Natural killer cell treated with Interleukin-12 subunit alpha and Interleukin-12 subunit beta and Interleukin-15 and Interleukin-18, amount 100 ng/mL, for 72 hours (primary cell): ENCODE data around the gene TPD52L1. TPM values are rescaled to one million over a fixed set of nuclear protein-coding genes. Genes with fewer than 3 reads are reported as not detected.

Experiments used
- ATAC-seq, 2 donors: fragments of 150-1000 bp; cut with Tn5 transposase in 1 of 2; sonication (Bioruptor Pico), chemical (Tn5 transposase) in 1 of 2; 2 replicates each; pipeline ENCODE4 v1.10.0; 2021
- DNase-seq: peaks from one replicate; pipeline ENCODE4 v3.0.0; 2022; ENCODE audit warnings: low spot score
- H3K27ac Mint-ChIP-seq, 2 donors: 1 replicate in 1 of 2; 2 replicates in 1 of 2; pipeline ENCODE4 v1.8.0; 2022; ENCODE audit warnings: mixed read lengths in 2 of 2, mild to moderate bottlenecking in 1 of 2, moderate library complexity in 1 of 2
- H3K27me3 Mint-ChIP-seq, 2 donors: 1 replicate in 1 of 2; 2 replicates in 1 of 2; pipeline ENCODE4 v1.8.0; 2022; ENCODE audit warnings: mixed read lengths in 2 of 2
- H3K36me3 Mint-ChIP-seq: one replicate; pipeline ENCODE4 v1.8.0; 2022; ENCODE audit warnings: mixed read lengths
- H3K4me1 Mint-ChIP-seq, 2 donors: 1 replicate in 1 of 2; 2 replicates in 1 of 2; pipeline ENCODE4 v1.8.0; 2022; ENCODE audit warnings: low read depth in 2 of 2, mixed read lengths in 2 of 2, mild to moderate bottlenecking in 1 of 2
- H3K4me3 Mint-ChIP-seq: one replicate; pipeline ENCODE4 v1.8.0; 2022; ENCODE audit warnings: mixed read lengths
- H3K9me3 Mint-ChIP-seq: 2 replicates; pipeline ENCODE4 v1.8.0; 2022; ENCODE audit warnings: mixed read lengths
- total RNA-seq, 2 donors: library from RNA; stranded (reverse); gene quantifications; one replicate each; pipeline ENCODE4 v1.2.3, GENCODE V29; 2022

Gene TPD52L1
- total RNA-seq, 2 donors from 2014 or later, result not detected

DNA sequence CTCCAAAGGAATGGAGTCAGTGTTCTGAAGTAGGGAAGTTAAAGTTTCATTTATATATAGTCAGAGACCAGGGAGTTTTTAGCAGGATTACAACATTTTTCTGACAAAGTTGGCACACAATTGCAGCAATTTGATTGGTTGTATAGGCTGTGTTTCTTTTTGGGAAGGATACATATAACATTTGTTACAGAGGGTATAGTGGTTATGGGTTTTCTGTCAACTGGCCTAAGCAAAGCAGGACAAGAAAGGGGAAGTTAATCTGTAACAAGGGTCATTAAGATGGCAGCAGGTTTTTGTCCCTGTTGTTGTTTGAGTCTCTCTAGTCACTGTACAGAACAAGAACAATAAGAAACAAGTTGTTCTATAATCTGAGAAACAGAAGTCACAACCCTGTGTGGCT lies 41.4 kb downstream of the TPD52L1 start:
- H3K36me3 Mint-ChIP-seq, result no peaks in the 10 kb centered on the region
- no peaks in the 10 kb centered on the region for H3K27me3 Mint-ChIP-seq
- ATAC-seq (no peak), DNase-seq (no peak)
- peaks cover 3 to 9% of the 10 kb centered on the region in 2 donors for H3K4me1 Mint-ChIP-seq
- H3K9me3 Mint-ChIP-seq, result no peaks in the 10 kb centered on the region
- H3K4me3 Mint-ChIP-seq, result no peak overlapping the region
- H3K27ac Mint-ChIP-seq, result no peak overlapping the region

DNA sequence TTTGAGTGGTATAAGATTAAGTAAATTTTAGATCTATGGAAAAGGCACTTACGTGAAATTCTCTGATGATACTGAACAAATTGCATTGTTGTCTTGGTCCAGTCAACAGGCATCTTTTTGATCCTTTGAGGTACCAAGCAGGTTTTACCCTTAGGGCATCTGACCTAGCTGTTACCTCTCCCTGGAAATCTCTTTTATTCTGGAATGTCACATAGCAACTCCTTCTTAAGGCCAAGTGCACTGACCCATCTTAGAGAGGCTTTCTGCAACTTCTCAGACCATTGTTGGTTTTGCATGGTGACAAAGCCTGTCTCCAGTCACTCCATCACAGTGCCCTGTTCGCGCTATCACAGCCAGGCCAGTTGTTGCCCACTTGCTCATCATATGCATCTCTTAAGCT lies 42.0 kb downstream of the TPD52L1 start:
- Mint-ChIP-seq H3K4me3 (no peak overlapping the region), H3K27ac (no peak overlapping the region), H3K36me3 (no peaks in the 10 kb centered on the region), H3K27me3 (no peaks in the 10 kb centered on the region), H3K9me3 (no peaks in the 10 kb centered on the region), H3K4me1 (peaks cover 3 to 9% of the 10 kb centered on the region in 2 donors)
- no peak for ATAC-seq
- DNase-seq, result no peak

DNA sequence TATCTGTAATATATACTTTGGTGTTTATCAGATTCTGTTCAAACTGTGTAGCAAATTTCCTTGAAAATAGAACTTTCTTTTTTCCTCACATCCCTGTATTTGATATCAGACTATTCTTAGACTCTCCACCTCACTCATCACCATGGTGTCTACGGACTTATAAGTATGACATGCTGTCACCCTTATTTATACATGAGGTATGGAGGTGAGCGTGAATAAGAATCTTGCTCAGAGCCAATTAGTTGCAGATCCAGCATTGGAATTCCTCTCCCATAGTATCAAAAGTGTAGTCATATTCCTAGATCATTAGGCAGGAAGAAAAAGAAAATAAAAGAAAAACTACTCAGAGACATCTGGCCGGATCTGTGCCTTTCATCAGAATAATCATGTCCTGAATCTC lies 43.0 kb downstream of the TPD52L1 start:
- peaks cover 3 to 9% of the 10 kb centered on the region in 2 donors for H3K4me1 Mint-ChIP-seq
- ATAC-seq, result no peak
- no peaks in the 10 kb centered on the region for H3K27me3 Mint-ChIP-seq
- no peaks in the 10 kb centered on the region for H3K36me3 Mint-ChIP-seq
- DNase-seq, result no peak
- H3K9me3 Mint-ChIP-seq, result no peaks in the 10 kb centered on the region
- H3K27ac Mint-ChIP-seq, result no peak overlapping the region
- H3K4me3 Mint-ChIP-seq, result no peak overlapping the region

DNA sequence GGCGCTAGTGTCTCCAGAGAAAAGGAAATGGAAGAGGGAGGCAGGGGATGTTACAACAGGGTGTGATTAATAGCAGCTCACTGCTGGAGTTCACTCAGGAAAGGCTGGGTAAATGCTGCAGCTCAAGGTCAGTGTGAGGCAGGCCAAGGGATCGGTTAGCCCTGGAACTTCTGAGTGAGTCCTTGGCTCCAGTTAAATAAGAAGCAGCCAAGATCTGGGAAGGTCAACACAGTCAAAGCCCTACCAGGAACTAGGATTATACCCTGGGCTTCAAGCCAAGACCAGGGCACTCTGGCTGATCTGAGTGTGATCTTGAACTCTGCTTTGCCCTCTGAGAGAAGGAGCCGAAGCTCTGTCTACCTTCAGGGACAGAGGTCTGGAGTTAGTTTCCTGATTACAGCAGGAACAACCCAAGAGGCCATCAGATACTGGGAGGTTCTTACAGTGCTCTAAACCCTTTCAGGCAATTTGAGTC lies 44.3 kb downstream of the TPD52L1 start:
- Mint-ChIP-seq H3K4me3 (no peak overlapping the region), H3K27ac (no peak overlapping the region)
- no peak for ATAC-seq

DNA sequence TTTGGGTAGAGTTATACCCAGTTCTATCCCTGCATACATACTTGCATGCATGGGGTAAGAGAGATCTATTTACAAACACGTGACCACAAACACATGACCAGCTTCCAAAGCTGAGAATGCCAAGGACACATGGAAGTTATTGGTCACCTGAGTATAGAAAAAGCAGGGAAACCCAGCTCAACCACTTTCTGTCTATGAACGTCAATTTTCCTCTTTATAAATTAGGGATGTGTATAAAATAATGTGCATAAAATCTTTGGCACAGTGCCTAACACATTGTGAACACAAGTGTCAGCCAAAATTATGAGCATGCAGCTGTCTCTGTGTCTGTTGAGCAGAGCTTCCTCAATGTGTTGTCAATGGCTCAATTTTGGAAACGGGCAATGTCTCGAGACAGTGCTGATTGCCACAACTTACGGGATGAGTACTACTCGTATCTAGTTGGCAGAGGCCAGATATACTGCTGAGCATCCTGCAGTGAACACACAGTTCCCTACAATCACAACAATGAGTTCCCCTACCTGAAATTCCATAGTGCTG lies 44.9 kb downstream of the TPD52L1 start:
- H3K4me3 Mint-ChIP-seq, result no peak overlapping the region
- DNase-seq (no peak), ATAC-seq (no peak)
- no peaks in the 10 kb centered on the region for H3K36me3 Mint-ChIP-seq
- no peak overlapping the region for H3K27ac Mint-ChIP-seq
- H3K27me3 Mint-ChIP-seq, result peaks cover 2 to 7% of the 10 kb centered on the region in 2 donors
- H3K9me3 Mint-ChIP-seq, result no peaks in the 10 kb centered on the region
- H3K4me1 Mint-ChIP-seq, result peaks cover 0 to 8% of the 10 kb centered on the region in 2 donors

More for the DNA sequence above, 44.3 kb downstream of the TPD52L1 start:
- no peaks in the 10 kb centered on the region for H3K9me3 Mint-ChIP-seq
- H3K36me3 Mint-ChIP-seq, result no peaks in the 10 kb centered on the region
- DNase-seq, result no peak
- H3K27me3 Mint-ChIP-seq, result peaks cover under 1 to 2% of the 10 kb centered on the region in 2 donors
- peaks cover 0 to 8% of the 10 kb centered on the region in 2 donors for H3K4me1 Mint-ChIP-seq

DNA sequence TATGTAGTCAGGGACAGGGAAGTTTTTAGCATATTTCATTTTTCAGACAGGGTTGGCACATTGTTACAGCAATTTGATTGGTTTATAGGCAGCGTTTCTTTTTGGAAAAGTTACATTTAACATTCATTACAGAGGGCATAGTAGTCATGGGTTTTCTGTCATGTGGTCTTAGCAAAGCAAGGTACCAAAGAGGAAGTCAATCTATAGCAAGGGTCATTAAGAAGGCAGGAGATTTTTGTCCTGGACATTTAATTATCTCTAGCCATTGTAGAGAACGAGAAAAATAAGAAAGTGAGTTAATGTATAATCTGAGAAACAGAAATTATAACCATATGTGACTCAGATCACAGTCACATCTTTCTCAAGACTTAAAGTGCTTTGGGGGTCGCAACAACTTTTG lies 47.4 kb downstream of the TPD52L1 start:
- no peak for ATAC-seq
- peaks cover 0 to 8% of the 10 kb centered on the region in 2 donors for H3K4me1 Mint-ChIP-seq
- no peak overlapping the region for H3K27ac Mint-ChIP-seq
- peaks cover 2 to 8% of the 10 kb centered on the region in 2 donors for H3K27me3 Mint-ChIP-seq
- no peaks in the 10 kb centered on the region for H3K36me3 Mint-ChIP-seq
- no peaks in the 10 kb centered on the region for H3K9me3 Mint-ChIP-seq
- no peak overlapping the region for H3K4me3 Mint-ChIP-seq
- DNase-seq, result no peak

DNA sequence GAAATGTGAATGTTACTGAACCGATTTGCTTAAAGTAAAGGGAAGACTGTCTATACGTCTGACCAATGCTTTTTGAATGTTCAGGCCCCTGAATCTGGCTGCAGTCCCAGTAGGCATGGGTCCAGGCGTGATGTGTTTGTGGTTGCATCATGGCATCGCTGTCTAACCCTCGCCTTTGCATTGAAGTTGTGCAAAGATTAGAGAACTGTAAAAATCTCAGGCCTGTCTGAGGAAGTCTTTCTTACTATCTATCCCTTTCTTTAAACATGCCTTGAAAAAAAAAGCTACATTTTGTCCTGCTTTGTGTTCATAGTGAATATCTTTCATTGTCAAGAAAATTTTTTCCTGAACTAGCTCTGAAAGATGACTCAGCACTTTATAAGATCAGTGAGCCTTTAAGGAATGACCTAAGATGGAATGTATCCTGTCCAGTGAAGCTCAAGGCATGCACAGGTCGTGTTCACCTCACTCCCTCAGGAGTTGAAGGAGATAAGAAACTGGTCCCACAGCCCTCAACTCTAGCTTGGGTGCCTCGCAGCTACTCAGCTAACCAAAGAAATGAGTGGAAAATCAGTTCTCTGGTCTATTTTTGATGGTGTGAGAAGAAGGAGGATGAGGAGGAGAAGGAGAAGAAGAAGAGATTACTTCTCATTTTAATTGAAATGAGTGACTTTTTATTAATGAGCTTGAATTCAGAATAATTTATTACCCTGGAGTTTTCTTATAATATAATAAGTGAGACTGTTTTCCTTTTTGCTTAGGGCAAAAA lies 48.6 kb downstream of the TPD52L1 start:
- peak overlapping the region in 1 of 2 donors; percentile 70 for H3K27ac Mint-ChIP-seq
- DNase-seq (no peak), ATAC-seq (no peak)
- H3K9me3 Mint-ChIP-seq, result no peaks in the 10 kb centered on the region
- peaks cover 2 to 8% of the 10 kb centered on the region in 2 donors for H3K27me3 Mint-ChIP-seq
- H3K36me3 Mint-ChIP-seq, result no peaks in the 10 kb centered on the region
- no peak overlapping the region for H3K4me3 Mint-ChIP-seq
- H3K4me1 Mint-ChIP-seq, result peaks cover 0 to 8% of the 10 kb centered on the region in 2 donors

DNA sequence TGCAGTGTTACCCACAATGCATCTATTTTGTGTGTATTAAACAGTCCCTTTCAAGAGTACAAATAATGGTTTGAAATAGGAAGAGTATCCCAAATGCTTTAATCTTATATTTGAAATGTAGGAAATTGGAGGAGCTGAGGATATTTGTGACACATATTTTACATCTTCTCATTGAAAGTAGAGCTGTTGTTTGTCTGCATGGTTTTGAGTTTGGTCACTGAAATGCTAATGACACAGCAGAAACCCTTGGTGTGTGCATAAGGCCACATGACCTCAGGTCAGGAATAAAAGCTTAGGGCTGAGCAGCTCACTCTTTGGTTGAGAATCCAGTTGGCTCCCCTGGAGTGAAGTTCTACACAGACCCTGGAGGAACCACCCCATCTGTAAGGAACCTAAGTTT lies 49.8 kb downstream of the TPD52L1 start:
- no peaks in the 10 kb centered on the region for H3K9me3 Mint-ChIP-seq
- H3K36me3 Mint-ChIP-seq, result no peaks in the 10 kb centered on the region
- no peak overlapping the region for H3K4me3 Mint-ChIP-seq
- H3K27ac Mint-ChIP-seq, result no peak overlapping the region
- H3K27me3 Mint-ChIP-seq, result peaks cover 2 to 8% of the 10 kb centered on the region in 2 donors
- H3K4me1 Mint-ChIP-seq, result peaks cover 0 to 8% of the 10 kb centered on the region in 2 donors
- DNase-seq (no peak), ATAC-seq (no peak)

DNA sequence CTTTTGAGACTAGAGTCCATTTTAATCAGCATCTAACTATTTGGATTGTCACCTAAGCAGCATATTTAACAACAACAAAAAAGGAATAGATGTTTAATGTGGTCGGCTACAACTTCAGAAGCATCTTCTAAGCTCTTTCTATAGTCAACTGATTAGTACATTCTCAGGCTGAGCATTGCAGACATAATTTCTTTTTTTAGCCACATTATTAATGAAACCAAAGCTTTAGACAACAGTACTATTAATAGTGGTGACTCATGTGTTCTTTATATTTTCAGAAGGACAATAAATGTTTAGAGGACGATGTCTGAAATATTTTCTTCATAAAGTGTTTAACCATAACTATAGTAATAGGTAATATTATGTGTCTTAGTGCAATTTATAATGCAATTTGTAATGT lies 52.4 kb downstream of the TPD52L1 start:
- no peak for ATAC-seq
- Mint-ChIP-seq H3K27me3 (peaks cover 2 to 8% of the 10 kb centered on the region in 2 donors), H3K27ac (no peak overlapping the region), H3K9me3 (no peaks in the 10 kb centered on the region), H3K4me1 (peaks cover 0 to 8% of the 10 kb centered on the region in 2 donors), H3K4me3 (no peak overlapping the region), H3K36me3 (no peaks in the 10 kb centered on the region)
- DNase-seq, result no peak

DNA sequence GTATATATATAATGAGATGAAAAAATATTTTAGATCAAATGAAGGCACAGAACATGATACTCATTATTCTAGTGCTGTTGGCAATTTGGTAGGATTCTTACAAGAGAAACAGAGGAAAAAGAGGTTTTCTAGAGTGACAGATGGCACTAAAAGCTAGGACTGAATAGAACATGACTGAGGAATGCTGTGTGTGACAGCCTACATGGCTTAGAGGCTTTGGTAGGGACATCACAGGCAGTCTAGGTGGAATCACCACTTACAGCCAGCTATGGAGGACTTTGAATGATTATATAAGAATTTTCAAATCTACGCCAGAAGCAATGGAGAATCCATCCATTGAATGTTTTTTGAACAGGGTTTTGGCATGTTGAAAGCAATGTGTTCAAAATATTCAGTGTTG lies 52.8 kb downstream of the TPD52L1 start:
- H3K4me1 Mint-ChIP-seq, result peaks cover 0 to 8% of the 10 kb centered on the region in 2 donors
- H3K36me3 Mint-ChIP-seq, result no peaks in the 10 kb centered on the region
- no peaks in the 10 kb centered on the region for H3K9me3 Mint-ChIP-seq
- no peak for DNase-seq
- ATAC-seq, result no peak
- no peak overlapping the region for H3K4me3 Mint-ChIP-seq
- no peak overlapping the region for H3K27ac Mint-ChIP-seq
- H3K27me3 Mint-ChIP-seq, result peaks cover 2 to 8% of the 10 kb centered on the region in 2 donors

DNA sequence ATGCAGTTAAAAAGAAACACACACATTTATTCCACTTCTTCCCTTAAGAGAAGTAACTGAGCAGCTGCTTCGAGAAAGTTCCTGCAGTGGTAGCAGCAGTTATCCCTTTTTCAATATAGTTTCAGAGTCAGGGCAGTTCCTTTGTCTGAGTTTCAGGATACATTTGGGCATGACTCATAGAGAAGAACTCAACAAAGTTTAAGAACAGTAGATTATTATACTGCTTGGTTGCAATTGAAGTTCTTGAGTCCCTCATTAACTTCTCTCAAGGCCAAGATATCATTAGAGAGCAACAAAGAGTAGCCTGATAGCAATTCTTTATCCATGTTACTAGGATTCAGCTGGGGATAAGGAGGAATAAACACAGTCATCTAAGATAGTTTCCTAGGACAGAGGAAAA lies 54.4 kb downstream of the TPD52L1 start:
- Mint-ChIP-seq H3K9me3 (no peaks in the 10 kb centered on the region), H3K4me3 (no peak overlapping the region), H3K4me1 (no peaks in the 10 kb centered on the region), H3K27ac (no peak overlapping the region), H3K36me3 (no peaks in the 10 kb centered on the region), H3K27me3 (peaks cover 2 to 6% of the 10 kb centered on the region in 2 donors)
- DNase-seq (no peak), ATAC-seq (no peak)

DNA sequence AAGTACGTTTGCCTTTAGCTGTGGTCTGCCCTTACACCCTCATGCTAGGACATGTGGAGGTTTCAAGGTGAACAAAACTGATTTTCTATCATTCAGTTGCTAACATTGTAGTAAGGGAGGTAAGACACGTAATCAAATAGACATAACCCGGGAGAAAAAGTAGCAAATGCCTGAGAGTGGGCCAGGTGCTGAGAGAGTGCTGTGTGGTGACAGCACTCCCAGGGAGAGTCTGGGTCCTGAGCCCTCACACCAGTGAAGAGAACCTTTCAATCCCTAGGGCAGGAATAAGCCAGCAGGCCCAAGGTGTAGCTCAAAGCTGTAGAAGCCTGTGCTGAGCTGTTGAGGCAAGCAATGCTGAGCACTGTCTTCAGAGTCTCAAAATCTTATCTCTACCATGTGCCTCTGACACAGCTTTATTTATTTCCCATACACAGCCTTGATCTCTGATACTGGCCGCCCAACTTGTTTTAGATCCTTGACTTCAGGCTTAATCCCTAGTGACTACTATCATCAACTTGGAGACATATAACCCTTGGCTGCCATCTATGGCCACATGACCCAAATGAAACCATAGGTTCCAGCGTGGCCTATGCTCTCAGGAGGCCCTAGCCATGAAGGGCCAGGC lies 55.2 kb downstream of the TPD52L1 start:
- no peaks in the 10 kb centered on the region for H3K9me3 Mint-ChIP-seq
- no peaks in the 10 kb centered on the region for H3K4me1 Mint-ChIP-seq
- no peak for ATAC-seq
- no peak overlapping the region for H3K4me3 Mint-ChIP-seq
- DNase-seq, result no peak
- no peaks in the 10 kb centered on the region for H3K36me3 Mint-ChIP-seq
- no peak overlapping the region for H3K27ac Mint-ChIP-seq
- peaks cover 0 to 2% of the 10 kb centered on the region in 2 donors for H3K27me3 Mint-ChIP-seq

DNA sequence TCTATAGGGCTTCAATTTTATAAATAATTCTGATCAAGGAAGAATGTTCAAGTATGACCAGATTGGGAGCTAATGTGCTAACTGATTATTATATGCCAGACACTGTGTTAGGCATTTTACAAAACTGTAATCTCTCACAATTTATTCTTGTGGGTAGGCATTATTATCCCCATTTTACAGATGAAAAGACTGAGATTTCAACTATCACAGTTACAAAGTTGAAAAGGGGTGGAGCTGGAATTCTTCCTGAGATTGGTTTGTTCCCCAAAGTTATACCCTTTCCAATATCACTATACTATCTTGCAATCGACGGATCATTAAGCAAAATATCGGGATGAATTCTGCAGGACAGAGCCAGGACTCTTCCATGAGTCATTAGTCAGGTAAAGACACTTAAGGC lies 57.1 kb downstream of the TPD52L1 start:
- ATAC-seq (no peak), DNase-seq (no peak)
- Mint-ChIP-seq H3K36me3 (no peaks in the 10 kb centered on the region), H3K4me1 (no peaks in the 10 kb centered on the region), H3K9me3 (no peaks in the 10 kb centered on the region), H3K27ac (no peak overlapping the region), H3K4me3 (no peak overlapping the region), H3K27me3 (peaks cover 0 to 6% of the 10 kb centered on the region in 2 donors)

DNA sequence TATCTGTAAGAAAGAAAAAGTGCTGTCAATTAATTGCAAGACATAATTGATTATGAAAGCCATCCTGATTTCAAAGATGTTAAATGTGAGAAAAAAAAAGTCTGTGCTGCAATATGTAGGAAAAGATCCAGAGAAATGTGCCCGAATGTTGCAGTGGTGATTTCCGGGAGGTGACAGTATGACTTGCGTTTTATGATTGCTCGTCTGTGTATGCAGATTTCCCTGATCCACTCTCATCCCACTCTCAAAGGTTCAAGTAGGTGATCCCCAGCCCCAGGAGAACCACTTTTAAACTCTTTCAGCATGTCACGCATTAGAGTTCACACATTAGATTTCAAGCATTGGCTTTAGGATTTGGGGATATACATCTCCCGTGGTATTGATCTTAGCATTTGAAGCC lies 57.8 kb downstream of the TPD52L1 start:
- no peak for DNase-seq
- H3K4me1 Mint-ChIP-seq, result no peaks in the 10 kb centered on the region
- no peak overlapping the region for H3K27ac Mint-ChIP-seq
- no peaks in the 10 kb centered on the region for H3K36me3 Mint-ChIP-seq
- H3K4me3 Mint-ChIP-seq, result no peak overlapping the region
- no peak for ATAC-seq
- H3K9me3 Mint-ChIP-seq, result no peaks in the 10 kb centered on the region
- H3K27me3 Mint-ChIP-seq, result peaks cover 0 to 6% of the 10 kb centered on the region in 2 donors
